ENCODE data around the gene LNX1.

The LNX1 gene

DNA sequence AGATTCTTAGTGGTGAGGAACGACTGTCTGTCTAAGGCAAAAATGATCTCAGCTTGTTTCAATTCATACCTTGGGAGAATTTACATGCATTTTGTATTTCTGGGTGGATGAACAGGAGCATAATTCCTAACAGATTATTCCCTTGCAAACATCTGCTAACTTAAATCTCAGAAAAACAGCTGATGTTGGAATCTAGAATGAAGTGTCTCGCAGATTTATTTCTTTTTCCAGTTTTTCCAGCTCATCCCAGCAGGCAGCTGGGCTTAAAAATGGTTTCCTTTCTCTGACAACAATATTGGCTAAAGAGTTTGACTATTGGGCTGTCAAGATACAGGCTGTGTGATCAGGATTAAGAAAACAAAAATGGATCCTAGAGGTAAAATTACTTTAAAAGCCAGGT is 1.1 kb downstream of the LNX1 start:
- no peak overlapping the region for H3K4me3 Mint-ChIP-seq
- H3K36me3 Mint-ChIP-seq (ENCODE audit: low read depth), result no peaks in the 10 kb centered on the region
- H3K9me3 Mint-ChIP-seq, result no peaks in the 10 kb centered on the region
- H3K27ac Mint-ChIP-seq, result no peak overlapping the region
- peaks cover 7% of the 10 kb centered on the region for H3K4me1 Mint-ChIP-seq (ENCODE audit: low read depth)
- H3K27me3 Mint-ChIP-seq, result peaks cover 40% of the 10 kb centered on the region

DNA sequence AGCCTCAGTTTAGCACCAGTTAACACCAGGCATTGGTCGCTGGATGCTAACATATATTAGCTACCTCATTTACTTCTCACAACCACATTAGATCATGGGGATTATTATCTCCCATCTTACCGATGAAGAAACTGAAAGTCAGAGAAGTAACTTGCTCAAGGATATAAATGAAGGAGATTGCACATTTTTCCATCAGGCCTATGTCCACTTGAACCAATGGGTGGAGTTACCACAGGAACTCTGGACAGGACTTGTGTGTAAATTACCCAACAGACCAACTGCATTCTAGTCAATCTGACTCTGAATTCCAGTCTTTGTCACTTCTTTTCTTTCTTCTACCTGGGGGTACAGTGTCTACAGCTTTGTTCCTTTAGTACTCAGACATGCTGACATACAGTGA is 1.8 kb downstream of the LNX1 start:
- Mint-ChIP-seq H3K27me3 (peaks cover 36% of the 10 kb centered on the region), H3K36me3 (ENCODE audit: low read depth) (no peaks in the 10 kb centered on the region), H3K4me1 (ENCODE audit: low read depth) (peaks cover 7% of the 10 kb centered on the region), H3K9me3 (no peaks in the 10 kb centered on the region), H3K27ac (no peak overlapping the region), H3K4me3 (no peak overlapping the region)

DNA sequence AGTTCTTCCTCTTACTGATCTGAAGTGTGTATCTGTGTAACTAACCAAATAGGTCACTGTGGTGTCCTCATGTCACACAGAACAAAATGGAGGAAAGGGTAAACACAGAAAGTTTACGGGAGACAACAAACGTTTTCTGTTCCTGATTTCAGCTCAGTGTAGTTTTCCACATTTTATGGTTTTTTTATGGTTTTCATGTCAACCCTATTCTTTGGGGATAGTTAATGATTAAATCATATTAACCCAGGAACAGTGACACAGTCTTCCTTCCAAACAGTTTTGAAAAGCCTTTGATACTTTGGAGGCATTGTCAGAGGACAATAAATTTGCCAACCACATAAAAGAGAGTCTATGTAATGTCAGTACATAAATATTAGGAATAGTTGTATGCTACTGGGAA is 4.2 kb downstream of the LNX1 start:
- peaks cover 22% of the 10 kb centered on the region for H3K27me3 Mint-ChIP-seq
- no peaks in the 10 kb centered on the region for H3K9me3 Mint-ChIP-seq
- H3K4me3 Mint-ChIP-seq, result no peak overlapping the region
- H3K4me1 Mint-ChIP-seq (ENCODE audit: low read depth), result peaks cover 7% of the 10 kb centered on the region
- no peak overlapping the region for H3K27ac Mint-ChIP-seq
- H3K36me3 Mint-ChIP-seq (ENCODE audit: low read depth), result no peaks in the 10 kb centered on the region

DNA sequence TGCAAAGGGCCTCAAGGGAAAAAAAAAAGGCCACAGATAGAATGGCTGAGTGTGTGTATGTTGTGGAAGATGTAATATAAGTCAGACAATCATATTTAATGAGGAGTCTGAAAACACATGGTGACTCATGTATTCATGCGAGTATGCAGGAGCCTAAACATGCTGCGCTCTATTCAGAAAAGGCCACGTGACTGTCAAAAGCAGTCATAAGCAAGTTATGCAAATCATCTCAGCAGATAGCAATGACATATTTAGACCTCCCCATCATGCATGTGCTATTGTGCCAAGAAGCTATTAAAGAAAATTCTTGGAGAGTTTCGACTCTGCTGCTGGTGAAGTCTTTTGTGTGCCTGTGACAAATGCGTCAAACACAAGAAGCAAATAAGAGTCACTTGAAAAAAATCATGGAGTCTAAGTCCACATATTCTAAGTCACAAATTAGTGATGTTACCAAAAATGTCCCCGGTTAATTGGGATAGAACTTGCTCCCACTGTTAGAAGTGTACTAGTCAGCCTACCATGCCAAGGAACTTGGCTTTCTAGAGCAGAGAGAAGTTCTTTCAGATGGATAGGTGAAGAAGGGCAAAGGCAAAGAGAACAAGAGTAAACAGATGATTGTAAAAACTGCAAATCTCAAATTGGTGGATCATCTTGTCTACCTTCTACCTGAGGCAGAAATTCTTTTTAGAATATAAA is 5.0 kb downstream of the LNX1 start:
- Mint-ChIP-seq H3K9me3 (no peaks in the 10 kb centered on the region), H3K4me1 (ENCODE audit: low read depth) (no peaks in the 10 kb centered on the region), H3K27ac (no peak overlapping the region), H3K4me3 (no peak overlapping the region), H3K36me3 (ENCODE audit: low read depth) (no peaks in the 10 kb centered on the region), H3K27me3 (peaks cover 15% of the 10 kb centered on the region)

DNA sequence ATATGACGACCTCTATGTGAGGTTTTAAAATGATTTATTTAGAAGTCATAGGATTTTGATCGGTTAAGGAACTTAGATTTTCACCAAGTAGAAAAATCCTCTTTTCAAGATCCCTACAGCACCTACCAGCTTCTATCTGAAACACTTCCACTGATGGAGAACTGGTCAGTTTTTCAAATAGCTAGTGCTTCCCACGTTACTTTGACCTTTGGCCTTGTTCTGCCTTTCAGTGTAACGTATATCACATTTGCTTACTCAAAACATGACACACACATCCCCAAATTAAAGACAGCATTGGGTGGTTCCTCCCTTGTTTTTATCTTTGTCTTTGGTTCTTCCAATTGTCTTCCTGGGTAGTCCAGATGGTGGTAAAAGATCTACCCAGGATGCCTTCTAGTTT is 6.6 kb downstream of the LNX1 start:
- H3K27me3 Mint-ChIP-seq, result peaks cover 3% of the 10 kb centered on the region
- no peaks in the 10 kb centered on the region for H3K4me1 Mint-ChIP-seq (ENCODE audit: low read depth)
- no peaks in the 10 kb centered on the region for H3K36me3 Mint-ChIP-seq (ENCODE audit: low read depth)
- H3K4me3 Mint-ChIP-seq, result no peak overlapping the region
- no peak overlapping the region for H3K27ac Mint-ChIP-seq
- no peaks in the 10 kb centered on the region for H3K9me3 Mint-ChIP-seq

DNA sequence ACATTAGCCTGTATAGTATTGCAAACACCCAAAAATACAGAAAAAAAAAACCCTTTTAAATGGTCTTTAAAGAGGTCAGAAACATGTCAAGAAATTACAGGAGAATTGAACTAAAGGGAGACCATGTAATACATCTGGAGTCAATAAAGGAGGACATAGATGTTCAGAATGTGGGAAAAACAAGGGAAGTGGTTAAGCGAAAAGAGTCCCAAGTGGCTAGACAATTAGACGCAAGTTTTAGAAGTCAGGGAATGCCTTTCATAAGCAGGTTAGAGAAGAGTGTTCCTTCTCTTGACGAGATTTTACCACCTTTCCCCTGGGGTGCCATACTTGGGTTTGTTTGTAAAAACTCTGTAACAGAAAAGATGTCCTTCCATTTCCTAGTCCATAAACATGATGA is 7.8 kb downstream of the LNX1 start:
- Mint-ChIP-seq H3K36me3 (ENCODE audit: low read depth) (no peaks in the 10 kb centered on the region), H3K27ac (no peak overlapping the region), H3K4me3 (no peak overlapping the region), H3K4me1 (ENCODE audit: low read depth) (no peaks in the 10 kb centered on the region), H3K9me3 (no peaks in the 10 kb centered on the region), H3K27me3 (peaks cover 3% of the 10 kb centered on the region)

DNA sequence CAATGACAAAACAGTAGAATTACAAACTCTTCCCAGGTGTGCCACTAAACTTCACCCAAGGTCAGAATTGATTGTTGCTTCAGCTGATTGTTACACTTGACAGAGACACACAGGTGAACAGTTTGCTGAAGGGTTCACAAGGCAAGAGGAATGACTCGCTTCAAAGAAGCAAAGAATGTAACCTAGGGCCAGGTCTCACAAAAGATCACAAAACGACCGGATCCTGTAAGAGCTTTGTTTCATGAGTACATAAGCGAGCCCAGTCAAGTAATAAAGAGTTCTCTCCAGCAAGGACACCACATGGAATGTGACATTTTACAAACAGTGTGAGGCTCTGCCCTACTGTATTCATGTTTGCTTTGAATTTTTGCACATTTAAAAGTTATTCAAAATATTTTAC is 9.1 kb downstream of the LNX1 start:
- no peaks in the 10 kb centered on the region for H3K36me3 Mint-ChIP-seq (ENCODE audit: low read depth)
- no peaks in the 10 kb centered on the region for H3K9me3 Mint-ChIP-seq
- no peak overlapping the region for H3K4me3 Mint-ChIP-seq
- H3K27ac Mint-ChIP-seq, result no peak overlapping the region
- peaks cover 3% of the 10 kb centered on the region for H3K27me3 Mint-ChIP-seq
- no peaks in the 10 kb centered on the region for H3K4me1 Mint-ChIP-seq (ENCODE audit: low read depth)

DNA sequence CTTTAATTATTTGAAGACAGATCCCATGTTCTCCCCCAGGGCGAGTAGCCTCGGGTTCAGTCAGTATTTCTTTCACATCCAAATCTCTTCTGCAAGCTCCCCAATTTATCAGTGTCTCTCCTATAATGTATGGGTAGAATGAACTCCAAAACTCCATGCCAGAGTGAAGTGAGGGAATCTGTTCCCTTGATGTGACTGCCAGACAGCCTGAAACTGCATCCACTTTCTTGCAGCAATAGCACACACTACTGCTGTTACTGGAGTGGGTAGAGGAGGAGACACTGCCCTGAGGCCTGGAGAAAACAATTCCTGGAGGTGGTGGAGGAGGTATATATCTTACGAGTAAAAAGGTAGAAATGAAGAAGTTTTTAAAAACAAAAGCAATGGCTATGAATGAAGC is 11.0 kb downstream of the LNX1 start:
- Mint-ChIP-seq H3K4me3 (no peak overlapping the region), H3K27ac (no peak overlapping the region), H3K27me3 (no peaks in the 10 kb centered on the region), H3K4me1 (ENCODE audit: low read depth) (no peaks in the 10 kb centered on the region), H3K9me3 (no peaks in the 10 kb centered on the region), H3K36me3 (ENCODE audit: low read depth) (no peaks in the 10 kb centered on the region)

DNA sequence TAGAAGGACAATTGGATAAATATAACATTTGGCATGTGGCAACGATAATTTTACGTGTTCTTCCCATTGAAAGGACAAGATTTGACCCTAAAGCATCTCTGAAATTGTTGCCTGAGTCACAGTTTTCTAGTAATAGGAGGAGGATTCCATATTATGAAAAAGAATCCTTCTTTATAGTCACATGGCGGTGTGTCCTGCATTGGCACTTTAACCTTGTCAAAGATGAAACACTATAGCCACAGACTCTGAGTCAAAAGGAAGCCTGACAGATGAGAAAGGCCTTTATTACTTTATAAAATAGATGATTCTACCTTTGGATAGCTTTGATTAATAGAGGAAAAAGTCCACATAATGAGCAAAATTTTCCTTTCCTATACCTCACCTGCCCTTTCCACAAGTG is 11.5 kb downstream of the LNX1 start:
- no peak overlapping the region for H3K27ac Mint-ChIP-seq
- no peaks in the 10 kb centered on the region for H3K36me3 Mint-ChIP-seq (ENCODE audit: low read depth)
- H3K4me1 Mint-ChIP-seq (ENCODE audit: low read depth), result no peaks in the 10 kb centered on the region
- no peak overlapping the region for H3K4me3 Mint-ChIP-seq
- no peaks in the 10 kb centered on the region for H3K9me3 Mint-ChIP-seq
- H3K27me3 Mint-ChIP-seq, result no peaks in the 10 kb centered on the region

DNA sequence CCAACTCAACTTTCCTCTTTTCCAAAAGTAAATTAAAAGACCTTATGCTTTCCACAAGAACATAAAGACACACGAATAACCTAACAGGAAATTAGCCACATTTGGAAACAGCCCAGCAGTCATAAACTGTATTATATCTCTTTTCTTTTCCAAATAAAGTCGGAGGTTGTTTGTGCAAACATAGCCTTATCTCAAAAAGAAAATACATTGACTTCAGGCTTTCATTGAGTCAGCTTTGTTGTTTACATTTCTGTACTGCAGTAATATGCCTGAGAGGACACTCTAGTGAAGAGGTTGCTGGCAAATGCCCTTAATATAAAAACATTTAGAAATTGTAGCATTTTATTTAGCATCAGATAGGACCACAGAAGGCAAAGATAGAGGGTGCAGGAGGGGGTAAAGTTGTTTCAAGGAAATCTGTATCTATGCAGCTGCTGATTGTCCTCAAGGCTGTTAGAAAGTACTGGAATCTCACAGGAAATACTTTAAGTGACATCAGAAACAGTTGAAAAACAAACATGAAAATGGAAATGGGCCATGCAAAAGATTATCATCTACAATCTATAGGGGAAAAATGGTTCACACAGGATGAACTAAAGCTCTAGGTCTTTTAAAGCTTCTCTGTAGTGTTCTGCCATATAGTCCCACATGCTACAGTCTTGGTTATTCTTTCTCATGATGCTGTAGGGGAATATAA is 14.5 kb downstream of the LNX1 start:
- no peak overlapping the region for H3K27ac Mint-ChIP-seq
- H3K4me3 Mint-ChIP-seq, result no peak overlapping the region
- no peaks in the 10 kb centered on the region for H3K36me3 Mint-ChIP-seq (ENCODE audit: low read depth)
- H3K4me1 Mint-ChIP-seq (ENCODE audit: low read depth), result no peaks in the 10 kb centered on the region
- no peaks in the 10 kb centered on the region for H3K9me3 Mint-ChIP-seq
- no peaks in the 10 kb centered on the region for H3K27me3 Mint-ChIP-seq

DNA sequence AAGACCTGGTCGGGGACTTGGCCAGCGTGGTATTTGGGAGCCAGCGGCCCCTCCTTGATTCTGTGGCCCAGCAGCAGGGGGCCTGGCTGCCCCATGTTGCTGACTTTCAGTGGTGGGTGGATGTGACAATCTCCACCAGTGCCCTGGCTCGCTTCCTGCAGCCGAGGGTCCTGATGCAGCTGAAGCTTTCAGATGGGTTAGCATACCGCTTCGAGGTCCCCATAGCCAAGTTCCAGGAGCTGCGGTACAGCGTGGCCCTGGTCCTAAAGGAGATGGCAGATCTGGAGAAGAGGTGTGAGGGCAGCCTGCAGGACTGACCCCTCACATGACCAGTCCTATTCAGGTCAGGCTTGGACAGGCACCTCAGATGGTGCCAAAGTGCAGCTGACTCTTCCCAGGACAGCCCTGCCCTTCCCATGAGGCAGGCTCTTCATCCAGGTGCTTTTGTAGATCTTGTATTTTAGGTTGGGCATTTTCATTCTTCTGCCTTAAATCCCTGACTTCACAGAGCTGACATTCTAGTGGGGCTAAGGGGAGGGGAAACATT is 15.1 kb downstream of the LNX1 start:
- H3K4me3 Mint-ChIP-seq, result no peak overlapping the region
- H3K4me1 Mint-ChIP-seq (ENCODE audit: low read depth), result no peaks in the 10 kb centered on the region
- no peaks in the 10 kb centered on the region for H3K36me3 Mint-ChIP-seq (ENCODE audit: low read depth)
- H3K27me3 Mint-ChIP-seq, result no peaks in the 10 kb centered on the region
- no peaks in the 10 kb centered on the region for H3K9me3 Mint-ChIP-seq
- H3K27ac Mint-ChIP-seq, result no peak overlapping the region

DNA sequence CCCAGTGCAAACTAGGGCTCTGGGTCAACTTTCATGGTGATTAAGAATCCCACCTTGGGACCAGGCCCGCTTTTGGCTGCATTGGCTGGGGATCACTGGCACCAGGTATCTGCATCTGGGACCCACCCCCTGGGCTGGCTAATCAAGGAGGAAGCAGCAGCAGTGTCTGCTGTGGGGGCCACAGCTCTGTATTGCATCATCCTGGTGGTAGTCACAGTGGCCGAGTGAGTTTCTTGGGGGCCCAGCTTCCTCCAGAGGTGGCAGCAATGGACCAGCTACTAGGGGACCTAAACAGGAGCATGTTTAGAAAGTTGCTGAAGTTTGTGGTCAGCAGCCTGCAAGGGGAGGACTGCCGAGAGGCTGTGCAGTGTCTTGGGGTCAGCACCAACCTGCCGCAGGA is 15.7 kb downstream of the LNX1 start:
- Mint-ChIP-seq H3K4me3 (no peak overlapping the region), H3K9me3 (no peaks in the 10 kb centered on the region), H3K27ac (no peak overlapping the region), H3K4me1 (ENCODE audit: low read depth) (no peaks in the 10 kb centered on the region), H3K27me3 (no peaks in the 10 kb centered on the region), H3K36me3 (ENCODE audit: low read depth) (no peaks in the 10 kb centered on the region)

DNA sequence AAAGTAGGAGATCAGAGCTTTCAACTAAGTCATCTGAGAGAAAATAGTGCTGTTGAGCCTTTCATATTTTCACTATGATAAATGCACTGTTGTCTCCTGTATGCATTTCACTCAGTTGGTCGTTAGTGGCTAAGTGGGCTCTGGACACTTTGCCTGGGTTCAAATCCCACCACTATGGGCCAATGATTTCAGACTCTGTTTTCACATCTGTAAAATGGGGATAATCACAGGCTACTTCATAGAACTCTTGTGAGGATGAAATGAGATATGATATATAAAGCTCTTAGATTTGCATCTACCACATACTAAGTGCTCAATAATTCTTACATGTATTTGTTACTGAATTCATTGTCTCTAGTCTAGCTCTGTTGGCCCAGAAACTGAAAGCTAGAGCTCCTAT is 16.8 kb downstream of the LNX1 start:
- Mint-ChIP-seq H3K36me3 (ENCODE audit: low read depth) (no peaks in the 10 kb centered on the region), H3K27me3 (no peaks in the 10 kb centered on the region), H3K27ac (no peak overlapping the region), H3K4me3 (no peak overlapping the region), H3K4me1 (ENCODE audit: low read depth) (no peaks in the 10 kb centered on the region), H3K9me3 (no peaks in the 10 kb centered on the region)

DNA sequence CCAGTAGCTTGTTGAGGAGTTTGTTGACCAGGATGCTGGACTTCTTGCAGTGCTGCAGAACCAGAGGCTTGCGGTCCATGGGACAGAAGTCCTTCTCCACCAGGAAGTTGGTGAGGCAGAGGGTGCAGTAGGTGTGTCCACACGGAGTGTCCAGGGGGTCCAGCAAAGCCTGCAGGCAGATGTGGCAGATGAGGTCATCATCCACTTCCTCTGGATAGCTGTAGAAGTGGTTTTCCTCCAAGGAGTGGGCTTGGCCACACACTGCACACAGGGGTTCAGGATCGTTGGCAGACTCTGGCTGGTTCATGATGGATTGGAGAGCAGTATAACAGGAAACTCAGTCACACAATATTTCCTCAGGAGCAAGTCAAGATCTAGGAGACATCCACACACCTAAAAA is 17.6 kb downstream of the LNX1 start:
- no peak overlapping the region for H3K4me3 Mint-ChIP-seq
- no peak overlapping the region for H3K27ac Mint-ChIP-seq
- H3K9me3 Mint-ChIP-seq, result no peaks in the 10 kb centered on the region
- no peaks in the 10 kb centered on the region for H3K4me1 Mint-ChIP-seq (ENCODE audit: low read depth)
- no peaks in the 10 kb centered on the region for H3K27me3 Mint-ChIP-seq
- H3K36me3 Mint-ChIP-seq (ENCODE audit: low read depth), result no peaks in the 10 kb centered on the region

DNA sequence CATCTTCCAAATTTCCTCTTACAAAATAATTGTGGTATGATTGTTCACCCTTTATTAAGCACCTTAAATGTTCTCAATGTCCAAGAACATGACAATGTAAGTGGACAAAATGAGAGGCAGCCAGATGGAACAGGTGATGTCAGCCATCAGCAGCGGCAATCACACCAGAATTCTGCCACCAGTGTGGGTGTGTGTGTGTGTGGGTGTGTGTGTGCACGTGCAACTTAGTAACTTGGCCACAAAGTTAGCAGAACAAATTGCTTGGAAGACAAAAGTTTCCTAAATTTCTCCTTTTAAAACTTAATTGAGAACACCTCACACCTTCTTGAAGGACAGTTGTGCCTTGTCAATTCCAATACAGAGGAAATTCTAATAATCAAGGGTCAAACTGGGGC is 18.7 kb downstream of the LNX1 start:
- Mint-ChIP-seq H3K4me3 (no peak overlapping the region), H3K4me1 (ENCODE audit: low read depth) (no peaks in the 10 kb centered on the region), H3K27me3 (no peaks in the 10 kb centered on the region), H3K27ac (no peak overlapping the region), H3K36me3 (ENCODE audit: low read depth) (no peaks in the 10 kb centered on the region), H3K9me3 (no peaks in the 10 kb centered on the region)
